ENCODE data around the gene FGL2. TPM values are rescaled to one million over a fixed set of nuclear protein-coding genes. Genes with fewer than 3 reads are reported as not detected.

The FGL2 gene
- total RNA-seq, 1 experiment from 2014 or later = not detected

- H4K8ac ChIP-seq (replicated peaks; ENCODE audit: insufficient read length, low read depth, low read length) = no peak overlapping the region
- no peaks in the 10 kb centered on the region for H3K23me2 ChIP-seq (ENCODE audit: insufficient read length, low read depth, low read length, poor library complexity, severe bottlenecking)
- no peak overlapping the region for H2BK15ac ChIP-seq (ENCODE audit: low read depth, low read length)
- no peak for DNase-seq
- H2BK5ac ChIP-seq (ENCODE audit: insufficient read length, low read length) = no peak overlapping the region
- H4K20me1 ChIP-seq (ENCODE audit: control insufficient read depth, insufficient read depth, insufficient read length) = no peaks in the 10 kb centered on the region
- no peak overlapping the region for H3K4ac ChIP-seq (ENCODE audit: low read depth, low read length)
- H2BK20ac ChIP-seq (ENCODE audit: low read depth, low read length, poor library complexity, severe bottlenecking) = no peak overlapping the region
- no peaks in the 10 kb centered on the region for H3K79me1 ChIP-seq (ENCODE audit: insufficient read depth, low read depth, low read length, poor library complexity, severe bottlenecking)
- WGBS (ENCODE audit: extremely low coverage, insufficient read length, low lambda C conversion rate) = no CpG with 5 or more reads among the region's 2 CpGs
- no peaks in the 10 kb centered on the region for H3K9me3 ChIP-seq (ENCODE audit: control insufficient read depth, low read depth, low read length)
- H3K4me2 ChIP-seq (ENCODE audit: insufficient read depth, insufficient read length, low read length) = no peak overlapping the region
- Mint-ChIP-seq H3K9me3 (no peaks in the 10 kb centered on the region), H3K4me3 (no peak overlapping the region), H3K27me3 (ENCODE audit: low read depth) (no peaks in the 10 kb centered on the region), H3K27ac (peak overlapping the region in 1 of 3 experiments; percentile 71; a peak in 1 of 7 replicates), H3K36me3 (ENCODE audit: insufficient read depth in 1 of 3, low read depth in 3 of 3) (peaks cover 0 to 1% (median 0%) of the 10 kb centered on the region in 3 experiments; a peak in 1 of 7 replicates), H3K4me1 (peaks cover 18 to 24% of the 10 kb centered on the region in 2 experiments)
- no peak overlapping the region for H3K18ac ChIP-seq (ENCODE audit: insufficient read length, low read depth, low read length)
- no peaks in the 10 kb centered on the region for H3K27me3 ChIP-seq (ENCODE audit: insufficient read depth, low read length)
- no peak overlapping the region for H3K23ac ChIP-seq (ENCODE audit: insufficient read length, low read depth, low read length)
- no peak overlapping the region for H2AFZ ChIP-seq (ENCODE audit: low read length)
- no peak overlapping the region for H3T11ph ChIP-seq (ENCODE audit: low read length)
- no peak overlapping the region for H3K14ac ChIP-seq (ENCODE audit: insufficient read depth, low read length)
- peaks cover 7% of the 10 kb centered on the region; the same call in 1 of the 2 replicates for H3K4me1 ChIP-seq (ENCODE audit: insufficient read depth, low read length)
- no peak overlapping the region for H2AK5ac ChIP-seq (ENCODE audit: insufficient read length, low read length)
- H2BK120ac ChIP-seq (ENCODE audit: low read depth, low read length, poor library complexity, severe bottlenecking) = no peak overlapping the region
- no peak overlapping the region for H4K5ac ChIP-seq (ENCODE audit: insufficient read length, low read depth, low read length)
- H3K56ac ChIP-seq (ENCODE audit: insufficient read length, low read depth, low read length) = no peak overlapping the region
- no peak overlapping the region for H2BK12ac ChIP-seq (ENCODE audit: insufficient read length, low read depth, low read length)
- H3K27ac ChIP-seq (ENCODE audit: insufficient read length, low read depth, low read length) = no peak overlapping the region
- no peak overlapping the region for H4K91ac ChIP-seq (ENCODE audit: insufficient read length, low read depth, low read length)
- H3K79me2 ChIP-seq (ENCODE audit: insufficient read depth, low read length) = no peaks in the 10 kb centered on the region
- no peak overlapping the region for H3K9ac ChIP-seq (ENCODE audit: extremely low read depth, insufficient read length, low read length)
- TF ChIP-seq CTCF (conservative IDR thresholded peaks at IDR 0.05) = no peak
These were observed 42.9 kb upstream of the FGL2 start for GRCh38 chr7:77242554-77242953.
